IPS DF 4.7 (cell line): ENCODE measurements around the gene TIMM9.
"Not testable (repeated sequence)": the region's sequence is repeated elsewhere in the genome, so short reads cannot be mapped to it uniquely, and the experiment has no call there.

Source experiments
- DNase-seq: peaks from one replicate; pipeline ENCODE4 v3.0.0-alpha.2; 2013; ENCODE audit warnings: low spot score; ENCODE audit errors: extremely low read depth

The TIMM9 gene

GRCh38 chr14:58427281-58428117 is at the start of gene TIMM9, which contains the start of gene KIAA0586:
Gene TIMM9 (minus strand): TSS chr14:58427531. CDS start chr14:58411945, 15,586 bp downstream.
Gene KIAA0586 (plus strand): TSS chr14:58427719. CDS start chr14:58428265, 546 bp downstream.
- DNase-seq = peak; percentile 95

GRCh38 chr14:58476320-58476719 is 49.0 kb upstream of the TIMM9 start:
- no peak for DNase-seq

- DNase-seq = no peak
These were observed 42.0 kb upstream of the TIMM9 start for GRCh38 chr14:58469309-58469708.

- no peak for DNase-seq
These were observed 40.2 kb upstream of the TIMM9 start for GRCh38 chr14:58467575-58467974.

GRCh38 chr14:58466459-58466858 is 39.1 kb upstream of the TIMM9 start:
- no peak for DNase-seq

GRCh38 chr14:58465421-58465820 is 38.1 kb upstream of the TIMM9 start:
- no peak for DNase-seq

- no peak for DNase-seq
These were observed 37.3 kb upstream of the TIMM9 start for GRCh38 chr14:58464652-58465051.

- DNase-seq = no peak
These were observed 35.8 kb upstream of the TIMM9 start for GRCh38 chr14:58463147-58463546.

GRCh38 chr14:58460772-58461171 is 33.4 kb upstream of the TIMM9 start:
- no peak for DNase-seq

- no peak for DNase-seq
These were observed 28.4 kb upstream of the TIMM9 start for GRCh38 chr14:58455593-58456265.

- DNase-seq = no peak
These were observed 17.3 kb upstream of the TIMM9 start for GRCh38 chr14:58444627-58445026.

GRCh38 chr14:58439476-58439875 is 12.1 kb upstream of the TIMM9 start:
- DNase-seq = no peak

GRCh38 chr14:58430156-58430555 is 2.8 kb upstream of the TIMM9 start:
- DNase-seq = no peak

GRCh38 chr14:58428118-58428683 is 870 bp upstream of the TIMM9 start:
- no peak for DNase-seq

GRCh38 chr14:58426670-58427280 is 556 bp downstream of the TIMM9 start:
- DNase-seq = no peak

GRCh38 chr14:58416934-58417333 is 10.4 kb downstream of the TIMM9 start:
- not testable (repeated sequence) for DNase-seq

GRCh38 chr14:58415636-58416547 is 11.4 kb downstream of the TIMM9 start:
- no peak for DNase-seq

- no peak for DNase-seq
These were observed 12.5 kb downstream of the TIMM9 start for GRCh38 chr14:58414845-58415244.

- DNase-seq = no peak
These were observed 18.6 kb downstream of the TIMM9 start for GRCh38 chr14:58408681-58409215.

- DNase-seq = no peak
These were observed 25.7 kb downstream of the TIMM9 start for GRCh38 chr14:58401587-58401986.
